GM12891 (cell line): ENCODE data around the gene ARHGAP26.

Experiments
- POLR2A ChIP-seq: IDR thresholded peaks from 2 replicates; pipeline ENCODE4 v1.6.1; 2011; ENCODE audit warnings: low read depth, low read length, control low read depth
- POLR2AphosphoS5 ChIP-seq: IDR thresholded peaks from 2 replicates; pipeline ENCODE4 v1.6.1; 2011; ENCODE audit warnings: low read depth, low read length, control low read depth
- TAF1 ChIP-seq: IDR thresholded peaks from 2 replicates; pipeline ENCODE4 v1.6.1; 2011; ENCODE audit warnings: low read depth, low read length, control low read depth

- TF ChIP-seq POLR2A (no peak), POLR2AphosphoS5 (no peak), TAF1 (no peak)
Observed at GRCh38 chr5:142772446-142773293, 2.5 kb downstream of the ARHGAP26 start.
